Measurements from ENCODE around the gene ROBO1. TPM values are rescaled to one million over a fixed set of nuclear protein-coding genes. Genes with fewer than 3 reads are reported as not detected.

Gene ROBO1
- total RNA-seq, 1 donor from 2014 or later: 169 TPM

GRCh38 chr3:79246875-79247724 is 520.7 kb downstream of the ROBO1 start:
- Histone ChIP-seq H3K27me3 (no peaks in the 10 kb centered on the region), H3F3A (ENCODE audit: low read depth) (no peaks in the 10 kb centered on the region), H3K27ac (no peak overlapping the region), H3K9me3 (ENCODE audit: low read depth) (no peaks in the 10 kb centered on the region), H3K4me1 (peaks cover 9% of the 10 kb centered on the region), H3K79me2 (ENCODE audit: low read depth) (no peaks in the 10 kb centered on the region), H3K9ac (no peak overlapping the region), H2AFZ (replicated peaks) (peak overlapping the region; percentile 78), H3K36me3 (no peaks in the 10 kb centered on the region), H3K4me2 (peak overlapping the region; percentile 28), H4K20me1 (ENCODE audit: low read depth) (no peaks in the 10 kb centered on the region), H3K4me3 (no peak overlapping the region)
- Mint-ChIP-seq H3K9me3 (peaks cover 3% of the 10 kb centered on the region), H3K27me3 (ENCODE audit: insufficient read depth, low read depth) (no peaks in the 10 kb centered on the region), H3K36me3 (no peaks in the 10 kb centered on the region), H3K27ac (peak overlapping the region; percentile 43), H3K4me3 (no peak overlapping the region), H3K4me1 (peaks cover 18% of the 10 kb centered on the region)
- peak; percentile 5 for DNase-seq (ENCODE audit: low spot score)
- TF ChIP-seq, protein P1, sequence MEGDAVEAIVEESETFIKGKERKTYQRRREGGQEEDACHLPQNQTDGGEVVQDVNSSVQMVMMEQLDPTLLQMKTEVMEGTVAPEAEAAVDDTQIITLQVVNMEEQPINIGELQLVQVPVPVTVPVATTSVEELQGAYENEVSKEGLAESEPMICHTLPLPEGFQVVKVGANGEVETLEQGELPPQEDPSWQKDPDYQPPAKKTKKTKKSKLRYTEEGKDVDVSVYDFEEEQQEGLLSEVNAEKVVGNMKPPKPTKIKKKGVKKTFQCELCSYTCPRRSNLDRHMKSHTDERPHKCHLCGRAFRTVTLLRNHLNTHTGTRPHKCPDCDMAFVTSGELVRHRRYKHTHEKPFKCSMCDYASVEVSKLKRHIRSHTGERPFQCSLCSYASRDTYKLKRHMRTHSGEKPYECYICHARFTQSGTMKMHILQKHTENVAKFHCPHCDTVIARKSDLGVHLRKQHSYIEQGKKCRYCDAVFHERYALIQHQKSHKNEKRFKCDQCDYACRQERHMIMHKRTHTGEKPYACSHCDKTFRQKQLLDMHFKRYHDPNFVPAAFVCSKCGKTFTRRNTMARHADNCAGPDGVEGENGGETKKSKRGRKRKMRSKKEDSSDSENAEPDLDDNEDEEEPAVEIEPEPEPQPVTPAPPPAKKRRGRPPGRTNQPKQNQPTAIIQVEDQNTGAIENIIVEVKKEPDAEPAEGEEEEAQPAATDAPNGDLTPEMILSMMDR (IDR thresholded peaks at IDR 0.05): no peak
- no peak for TF ChIP-seq EZH2phosphoT487 (IDR thresholded peaks at IDR 0.05)
- TF ChIP-seq EZH2 (IDR thresholded peaks at IDR 0.05): no peak

DNA sequence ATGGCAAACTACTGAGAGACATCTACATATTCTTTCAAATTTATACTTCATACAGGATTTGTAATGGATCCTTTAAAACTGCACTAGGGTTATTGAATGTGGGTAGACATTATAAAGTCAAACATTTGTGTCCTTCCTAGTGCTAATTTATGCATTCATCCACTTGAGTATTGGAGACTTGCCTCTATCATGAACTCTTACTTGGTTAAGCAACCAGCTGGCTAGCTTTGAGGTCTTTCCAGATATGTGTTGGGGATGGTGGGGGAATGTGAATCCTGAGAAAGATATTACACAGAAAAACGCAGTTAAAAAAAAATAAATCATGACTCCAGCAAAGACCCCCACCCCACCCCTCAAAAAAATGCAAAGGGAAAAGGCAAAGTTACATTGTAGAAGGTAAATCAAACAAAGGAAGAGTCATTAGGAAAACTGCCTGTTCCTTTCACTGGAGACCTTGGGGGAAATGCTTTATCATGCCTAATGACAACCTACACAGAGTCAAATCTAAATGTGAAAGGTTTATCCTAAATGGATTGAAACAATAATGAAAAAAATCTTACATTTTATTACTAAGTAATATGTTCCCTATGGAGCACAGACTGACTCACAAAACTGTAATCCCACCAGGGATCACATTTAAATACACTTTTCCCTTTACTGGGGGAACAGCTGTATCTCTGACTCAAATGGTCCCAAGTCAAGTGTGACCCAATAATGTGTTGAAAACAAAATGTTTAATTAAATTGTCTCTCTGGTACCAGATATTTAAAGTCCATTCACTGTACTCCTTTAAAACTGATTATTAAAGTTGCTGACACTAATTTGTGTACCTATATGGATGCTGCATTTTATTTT is 522.3 kb downstream of the ROBO1 start:
- H3K79me2 ChIP-seq (ENCODE audit: low read depth): no peaks in the 10 kb centered on the region
- Mint-ChIP-seq H3K27me3 (ENCODE audit: insufficient read depth, low read depth) (no peaks in the 10 kb centered on the region), H3K4me3 (no peak overlapping the region), H3K27ac (no peak overlapping the region), H3K36me3 (no peaks in the 10 kb centered on the region), H3K9me3 (peaks cover 6% of the 10 kb centered on the region), H3K4me1 (peaks cover 18% of the 10 kb centered on the region)
- no peak overlapping the region for H3K4me3 ChIP-seq
- no peaks in the 10 kb centered on the region for H3K36me3 ChIP-seq
- no peaks in the 10 kb centered on the region for H4K20me1 ChIP-seq (ENCODE audit: low read depth)
- H3F3A ChIP-seq (ENCODE audit: low read depth): no peaks in the 10 kb centered on the region
- no peak overlapping the region for H3K9ac ChIP-seq
- H2AFZ ChIP-seq (replicated peaks): no peak overlapping the region
- no peak overlapping the region for H3K27ac ChIP-seq
- H3K27me3 ChIP-seq: no peaks in the 10 kb centered on the region
- no peak overlapping the region for H3K4me2 ChIP-seq
- TF ChIP-seq EZH2phosphoT487 (IDR thresholded peaks at IDR 0.05) (no peak), EZH2 (IDR thresholded peaks at IDR 0.05) (no peak)
- TF ChIP-seq, protein P1 (IDR thresholded peaks at IDR 0.05): no peak
- no peaks in the 10 kb centered on the region for H3K9me3 ChIP-seq (ENCODE audit: low read depth)
- no peak for DNase-seq (ENCODE audit: low spot score)
- H3K4me1 ChIP-seq: peaks cover 9% of the 10 kb centered on the region

GRCh38 chr3:79236496-79236895 is 531.3 kb downstream of the ROBO1 start:
- H3K27me3 Mint-ChIP-seq (ENCODE audit: insufficient read depth, low read depth): no peaks in the 10 kb centered on the region
- Histone ChIP-seq H3K79me2 (ENCODE audit: low read depth) (no peaks in the 10 kb centered on the region), H3K36me3 (no peaks in the 10 kb centered on the region), H3K4me3 (no peak overlapping the region), H3K27ac (no peak overlapping the region), H3K9ac (no peak overlapping the region), H3F3A (ENCODE audit: low read depth) (no peaks in the 10 kb centered on the region), H3K27me3 (no peaks in the 10 kb centered on the region), H3K4me1 (no peaks in the 10 kb centered on the region), H2AFZ (replicated peaks) (no peak overlapping the region), H3K9me3 (ENCODE audit: low read depth) (no peaks in the 10 kb centered on the region), H4K20me1 (ENCODE audit: low read depth) (no peaks in the 10 kb centered on the region), H3K4me2 (no peak overlapping the region)
- no peak overlapping the region for H3K27ac Mint-ChIP-seq
- TF ChIP-seq EZH2phosphoT487 (IDR thresholded peaks at IDR 0.05): no peak
- TF ChIP-seq, protein P1 (IDR thresholded peaks at IDR 0.05): no peak
- TF ChIP-seq EZH2 (IDR thresholded peaks at IDR 0.05): no peak
- H3K9me3 Mint-ChIP-seq: peaks cover 4% of the 10 kb centered on the region
- H3K4me1 Mint-ChIP-seq: no peaks in the 10 kb centered on the region
- no peaks in the 10 kb centered on the region for H3K36me3 Mint-ChIP-seq
- no peak overlapping the region for H3K4me3 Mint-ChIP-seq
- no peak for DNase-seq (ENCODE audit: low spot score)
